ENCODE data around the gene GLP2R.

GLP2R gene

GRCh38 chr17:9814337-9814945 is 11.3 kb upstream of the GLP2R start:
- H3K27ac ChIP-seq: no peak overlapping the region
- no peak for TF ChIP-seq ZFX (IDR thresholded peaks at IDR 0.05)
- no peak for TF ChIP-seq CTCF (conservative IDR thresholded peaks at IDR 0.05)

- no peak for TF ChIP-seq ZFX (IDR thresholded peaks at IDR 0.05)
- no peak for TF ChIP-seq CTCF (conservative IDR thresholded peaks at IDR 0.05)
- no peak overlapping the region for H3K27ac ChIP-seq
Measured at GRCh38 chr17:9816472-9816871, 9.3 kb upstream of the GLP2R start.

- TF ChIP-seq CTCF (conservative IDR thresholded peaks at IDR 0.05) (no peak), ZFX (IDR thresholded peaks at IDR 0.05) (no peak)
Measured at GRCh38 chr17:9817086-9817485, 8.6 kb upstream of the GLP2R start.

GRCh38 chr17:9818760-9819159 is 7.0 kb upstream of the GLP2R start:
- TF ChIP-seq CTCF (conservative IDR thresholded peaks at IDR 0.05): no peak
- H3K27ac ChIP-seq: no peak overlapping the region

More at GRCh38 chr17:9817086-9817485, 8.6 kb upstream of the GLP2R start:
- H3K27ac ChIP-seq: no peak overlapping the region

- H3K27ac ChIP-seq: no peak overlapping the region
- TF ChIP-seq CTCF (conservative IDR thresholded peaks at IDR 0.05) (no peak), ZFX (IDR thresholded peaks at IDR 0.05) (no peak)
Measured at GRCh38 chr17:9820448-9820847, 5.3 kb upstream of the GLP2R start.

GRCh38 chr17:9821921-9822320 is 3.8 kb upstream of the GLP2R start, which contains the start of gene GSG1L2:
TSS of gene GSG1L2 (minus strand) at chr17:9822079. CDS start at chr17:9822071, 8 bp downstream.
- no peak for TF ChIP-seq ZFX (IDR thresholded peaks at IDR 0.05)
- TF ChIP-seq CTCF (conservative IDR thresholded peaks at IDR 0.05): no peak

GRCh38 chr17:9824094-9824493 is 1.6 kb upstream of the GLP2R start:
- H3K27ac ChIP-seq: no peak overlapping the region
- no peak for TF ChIP-seq ZFX (IDR thresholded peaks at IDR 0.05)
- no peak for TF ChIP-seq CTCF (conservative IDR thresholded peaks at IDR 0.05)

More at GRCh38 chr17:9821921-9822320, 3.8 kb upstream of the GLP2R start, which contains the start of gene GSG1L2:
- no peak within 1 kb of the TSS for H3K27ac ChIP-seq

Data from C4-2B (cell line).